HepG2 (cell line): Measurements from ENCODE around the gene GHRH. TPM values are rescaled to one million over a fixed set of nuclear protein-coding genes. Genes with fewer than 3 reads are reported as not detected.

Experiments used
- polyA plus RNA-seq, 8 experiments: library from polyadenylated mRNA; depleted of rRNA in 3 of 8; stranded (reverse) in 7 of 8; unstranded in 1 of 8; fragments of >200 nt; fragmentation: Illumina TruSeq in 4 of 8; extraction: Trizol in 4 of 8; gene quantifications; 2 replicates each; pipeline versions ENCODE4 v1.2.1 to v1.2.3, GENCODE V29; 2011 to 2016; ENCODE audit warnings: low read depth in 4 of 8, missing spikeins in 1 of 8, mixed read lengths in 1 of 8; ENCODE audit not compliant: insufficient read depth in 1 of 8
- total RNA-seq, 5 experiments: library from RNA; depleted of rRNA; stranded (reverse); fragments of >200 nt; fragmentation: Illumina TruSeq; extraction: Trizol; gene quantifications; 2 replicates each; pipeline ENCODE4 v1.2.3, GENCODE V29; 2016; ENCODE audit warnings: low read depth in 1 of 5

Gene GHRH
- total and polyA plus RNA-seq, 2 of the 13 experiments (the other 11 are each of a cell fraction or from before 2014, with no cell fraction given) = not detected

Other genes with a start within 250 kb of the GHRH start
- 25.9 and 27.5 TPM in 2 replicates for gene RBL1, start 165.8 kb downstream of the GHRH start, total RNA-seq (2016; rRNA removed; fragmentation: Illumina TruSeq; extraction: Trizol)
- gene RBL1, start 165.8 kb downstream of the GHRH start, polyA plus RNA-seq (2011; rRNA removed) = 4.4 and 6.0 TPM in 2 replicates
- 284 and 587 TPM in 2 replicates for gene RPN2, start 82.5 kb downstream of the GHRH start, total RNA-seq (2016; rRNA removed; fragmentation: Illumina TruSeq; extraction: Trizol)
- gene RPN2, start 82.5 kb downstream of the GHRH start, polyA plus RNA-seq (2011; rRNA removed) = 1,560 and 1,818 TPM in 2 replicates
- gene MROH8, start 82.3 kb downstream of the GHRH start, total RNA-seq (2016; rRNA removed; fragmentation: Illumina TruSeq; extraction: Trizol) = 5.5 and 6.1 TPM in 2 replicates
- gene MROH8, start 82.3 kb downstream of the GHRH start, polyA plus RNA-seq (2011; rRNA removed) = 2.6 and 3.1 TPM in 2 replicates
- gene MANBAL, start 27.8 kb upstream of the GHRH start, total RNA-seq (2016; rRNA removed; fragmentation: Illumina TruSeq; extraction: Trizol) = 16.5 and 18.6 TPM in 2 replicates
- 70.2 and 74.1 TPM in 2 replicates for gene MANBAL, start 27.8 kb upstream of the GHRH start, polyA plus RNA-seq (2011; rRNA removed)
- gene SRC, start 84.3 kb upstream of the GHRH start, total RNA-seq (2016; rRNA removed; fragmentation: Illumina TruSeq; extraction: Trizol) = 54.7 and 59.7 TPM in 2 replicates
- gene SRC, start 84.3 kb upstream of the GHRH start, polyA plus RNA-seq (2011; rRNA removed) = 192 and 229 TPM in 2 replicates